MCF 10A (cell line): ENCODE measurements around the gene GABRR3. TPM values are rescaled to one million over a fixed set of nuclear protein-coding genes. Genes with fewer than 3 reads are reported as not detected.

ENCODE experiments used
- BruUV-seq: library from RNA; stranded (reverse); fragments of 400-500 nt; replicated peaks from 2 replicates; lab custom pipeline; 2021; lab: Mats Ljungman, UMichigan
- CTCF ChIA-PET: fragments of 300-600 bp; sonication (Branson Sonifier 250); formaldehyde crosslinking; extraction: SDS; loops from one replicate; lab custom pipeline; 2021; ENCODE audit warnings: antibody characterized with exemption, inconsistent platforms; lab: Yijun Ruan, JAX
- POLR2A ChIA-PET: fragments of 300-600, 350-650 bp; sonication (Branson Sonifier 250); formaldehyde crosslinking; extraction: SDS; loops from one replicate; lab custom pipeline; 2020; ENCODE audit warnings: antibody characterized with exemption, inconsistent platforms; lab: Yijun Ruan, JAX
- DNase-seq: peaks from one replicate; pipeline ENCODE4 v3.0.0-alpha.2; 2018; ENCODE audit not compliant: unreplicated experiment
- H3K27ac Mint-ChIP-seq: one replicate; pipeline ENCODE4 v1.8.0; 2022; ENCODE audit warnings: mild to moderate bottlenecking, low read depth, mixed read lengths; ENCODE audit not compliant: unreplicated experiment
- H3K27me3 Mint-ChIP-seq: one replicate; pipeline ENCODE4 v1.8.0; 2022; ENCODE audit warnings: mixed read lengths; ENCODE audit not compliant: insufficient read depth, unreplicated experiment
- H3K36me3 Mint-ChIP-seq: one replicate; pipeline ENCODE4 v1.8.0; 2022; ENCODE audit warnings: mild to moderate bottlenecking, moderate library complexity, mixed read lengths; ENCODE audit not compliant: insufficient read depth, unreplicated experiment
- H3K4me1 Mint-ChIP-seq: one replicate; pipeline ENCODE4 v1.8.0; 2022; ENCODE audit warnings: mixed read lengths; ENCODE audit not compliant: insufficient read depth, unreplicated experiment
- H3K4me3 Mint-ChIP-seq: one replicate; pipeline ENCODE4 v1.8.0; 2022; ENCODE audit warnings: mild to moderate bottlenecking, moderate library complexity, mixed read lengths; ENCODE audit not compliant: unreplicated experiment
- H3K9me3 Mint-ChIP-seq: one replicate; pipeline ENCODE4 v1.8.0; 2022; ENCODE audit warnings: mixed read lengths; ENCODE audit not compliant: unreplicated experiment
- CTCF ChIP-seq: fragments of 200-600 bp; IDR thresholded peaks from one replicate; pipeline ENCODE4 v1.8.0; 2022; ENCODE audit warnings: antibody characterized with exemption, mild to moderate bottlenecking; ENCODE audit not compliant: unreplicated experiment
- intact Hi-C: fragments of 100-400 bp; cut with micrococcal nuclease; formaldehyde crosslinking; loops from 2 replicates; pipeline ENCODE4 v1.14.1; 2022
- total RNA-seq: library from RNA; stranded (reverse); gene quantifications from 2 replicates; pipeline ENCODE4 v1.2.3, GENCODE V29; 2022

Gene GABRR3
- total RNA-seq, 1 experiment from 2014 or later: not detected

GRCh38 chr3:97939401-97939800 is 95.7 kb downstream of the GABRR3 start:
- H3K4me1 Mint-ChIP-seq: no peaks in the 10 kb centered on the region
- no peaks in the 10 kb centered on the region for H3K9me3 Mint-ChIP-seq
- peaks cover 50% of the 10 kb centered on the region for H3K36me3 Mint-ChIP-seq
- no peak overlapping the region for H3K27ac Mint-ChIP-seq
- no peaks in the 10 kb centered on the region for H3K27me3 Mint-ChIP-seq
- DNase-seq: no peak
- H3K4me3 Mint-ChIP-seq: no peak overlapping the region
- no peak for TF ChIP-seq CTCF
- POLR2A ChIA-PET: interaction anchor here (0.7 to 1.4 kb wide), 3 partner anchors 28 to 1968 kb away, joined by 3 read pairs; partner anchors contain the start of gene CRYBG3
- intact Hi-C loops: no loop called here
- no TSS peak for BruUV-seq
- CTCF ChIA-PET: interaction anchor here (0.7 to 2.0 kb wide), 4 partner anchors 8 to 147 kb away, joined by 3 to 12 read pairs (median 3); no protein-coding TSS in a partner anchor

- ChIA-PET POLR2A (interaction anchor here (1.4 kb wide), 1 partner anchor 117 kb away, joined by 3 read pairs; the partner anchor contains the start of gene CRYBG3), CTCF (no interaction called here)
- intact Hi-C loops: no loop called here
- no peaks in the 10 kb centered on the region for H3K9me3 Mint-ChIP-seq
- H3K27ac Mint-ChIP-seq: no peak overlapping the region
- DNase-seq: no peak
- H3K36me3 Mint-ChIP-seq: peaks cover 44% of the 10 kb centered on the region
- no TSS peak for BruUV-seq
- no peak for TF ChIP-seq CTCF
- H3K27me3 Mint-ChIP-seq: no peaks in the 10 kb centered on the region
- no peaks in the 10 kb centered on the region for H3K4me1 Mint-ChIP-seq
- no peak overlapping the region for H3K4me3 Mint-ChIP-seq
Measured at GRCh38 chr3:97938444-97938843, 96.7 kb downstream of the GABRR3 start.

GRCh38 chr3:97937205-97937604 is 97.9 kb downstream of the GABRR3 start:
- BruUV-seq: no TSS peak
- no peaks in the 10 kb centered on the region for H3K27me3 Mint-ChIP-seq
- CTCF ChIA-PET: interaction anchor here (0.5 to 1.0 kb wide), 3 partner anchors 16 to 86 kb away, joined by 3 to 4 read pairs (median 3); no protein-coding TSS in a partner anchor
- no peak for DNase-seq
- peaks cover 39% of the 10 kb centered on the region for H3K36me3 Mint-ChIP-seq
- no peak overlapping the region for H3K4me3 Mint-ChIP-seq
- peaks cover 5% of the 10 kb centered on the region for H3K4me1 Mint-ChIP-seq
- POLR2A ChIA-PET: interaction anchor here (0.7 kb wide), 1 partner anchor 48 kb away, joined by 3 read pairs; no protein-coding TSS in a partner anchor
- H3K27ac Mint-ChIP-seq: no peak overlapping the region
- intact Hi-C loops: no loop called here
- no peaks in the 10 kb centered on the region for H3K9me3 Mint-ChIP-seq
- no peak for TF ChIP-seq CTCF

- BruUV-seq: no TSS peak
- Mint-ChIP-seq H3K27ac (peak overlapping the region; percentile 39), H3K4me1 (peaks cover 6% of the 10 kb centered on the region), H3K27me3 (no peaks in the 10 kb centered on the region), H3K36me3 (peaks cover 27% of the 10 kb centered on the region), H3K4me3 (no peak overlapping the region), H3K9me3 (peaks cover 8% of the 10 kb centered on the region)
- ChIA-PET CTCF (no interaction called here), POLR2A (interaction anchor here (0.8 to 1.5 kb wide), 2 partner anchors 17 to 36 kb away, joined by 3 to 4 read pairs; partner anchors contain the start of gene RIOX2)
- no peak for TF ChIP-seq CTCF
- intact Hi-C loops: no loop called here
- DNase-seq: peak; percentile 8
Measured at GRCh38 chr3:97935842-97936241, 99.3 kb downstream of the GABRR3 start.

Other genes with a start within 250 kb of the GABRR3 start
- gene CRYBG3, start 213.3 kb downstream of the GABRR3 start, total RNA-seq: 7.2 and 10.7 TPM in 2 replicates
- gene RIOX2, start 62.9 kb downstream of the GABRR3 start, total RNA-seq: 51.8 and 73.9 TPM in 2 replicates
- not detected in 2 replicates for gene OR5AC2, start 51.9 kb upstream of the GABRR3 start, total RNA-seq
- not detected in 2 replicates for gene OR5H1, start 95.4 kb upstream of the GABRR3 start, total RNA-seq
- gene OR5H14, start 112.2 kb upstream of the GABRR3 start, total RNA-seq: not detected in 2 replicates
- gene OR5H15, start 131.4 kb upstream of the GABRR3 start, total RNA-seq: not detected in 2 replicates
- gene OR5H6, start 228.9 kb upstream of the GABRR3 start, total RNA-seq: not detected in 2 replicates
- not detected in 2 replicates for gene OR5H2, start 247.2 kb upstream of the GABRR3 start, total RNA-seq